Measurements from ENCODE around the gene APLF. TPM values are rescaled to one million over a fixed set of nuclear protein-coding genes. Genes with fewer than 3 reads are reported as not detected.

The APLF gene
- total RNA-seq, 2 donors from 2014 or later, result 8.7 to 9.7 TPM

GRCh38 chr2:68429311-68429826, 38.0 kb upstream of the APLF start:
- peaks cover 9% of the 10 kb centered on the region for H3K4me1 Mint-ChIP-seq
- H3K27me3 Mint-ChIP-seq (ENCODE audit: insufficient read depth), result peaks cover 4% of the 10 kb centered on the region
- H3K36me3 Mint-ChIP-seq (ENCODE audit: low read depth), result no peaks in the 10 kb centered on the region
- no peaks in the 10 kb centered on the region for H3K27me3 ChIP-seq (ENCODE audit: control insufficient read depth, insufficient read depth, low read length, poor library complexity, severe bottlenecking)
- no peaks in the 10 kb centered on the region for H3K4me1 ChIP-seq (ENCODE audit: control insufficient read depth, insufficient read depth, low read length)
- no peak overlapping the region for H3K27ac ChIP-seq (ENCODE audit: low read depth, low read length)
- TF ChIP-seq, protein P1, sequence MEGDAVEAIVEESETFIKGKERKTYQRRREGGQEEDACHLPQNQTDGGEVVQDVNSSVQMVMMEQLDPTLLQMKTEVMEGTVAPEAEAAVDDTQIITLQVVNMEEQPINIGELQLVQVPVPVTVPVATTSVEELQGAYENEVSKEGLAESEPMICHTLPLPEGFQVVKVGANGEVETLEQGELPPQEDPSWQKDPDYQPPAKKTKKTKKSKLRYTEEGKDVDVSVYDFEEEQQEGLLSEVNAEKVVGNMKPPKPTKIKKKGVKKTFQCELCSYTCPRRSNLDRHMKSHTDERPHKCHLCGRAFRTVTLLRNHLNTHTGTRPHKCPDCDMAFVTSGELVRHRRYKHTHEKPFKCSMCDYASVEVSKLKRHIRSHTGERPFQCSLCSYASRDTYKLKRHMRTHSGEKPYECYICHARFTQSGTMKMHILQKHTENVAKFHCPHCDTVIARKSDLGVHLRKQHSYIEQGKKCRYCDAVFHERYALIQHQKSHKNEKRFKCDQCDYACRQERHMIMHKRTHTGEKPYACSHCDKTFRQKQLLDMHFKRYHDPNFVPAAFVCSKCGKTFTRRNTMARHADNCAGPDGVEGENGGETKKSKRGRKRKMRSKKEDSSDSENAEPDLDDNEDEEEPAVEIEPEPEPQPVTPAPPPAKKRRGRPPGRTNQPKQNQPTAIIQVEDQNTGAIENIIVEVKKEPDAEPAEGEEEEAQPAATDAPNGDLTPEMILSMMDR (conservative IDR thresholded peaks at IDR 0.05), result no peak
- no peak overlapping the region for H3K4me3 ChIP-seq (ENCODE audit: low read length)
- no peaks in the 10 kb centered on the region for H3K9me3 ChIP-seq (ENCODE audit: control insufficient read depth, low read length)
- no peak overlapping the region for H3K4me3 Mint-ChIP-seq
- H3K36me3 ChIP-seq (ENCODE audit: control insufficient read depth, insufficient read depth, low read length), result no peaks in the 10 kb centered on the region
- H3K9me3 Mint-ChIP-seq, result no peaks in the 10 kb centered on the region
- no peak overlapping the region for H3K9ac ChIP-seq (ENCODE audit: extremely low read depth, low read length, poor library complexity, severe bottlenecking)
- 80 to 88% methylated on average over 4 to 7 of the region's 7 CpGs for WGBS, 2 experiments (ENCODE audit: insufficient coverage in 1 of 2, insufficient read length in 1 of 2)
- H3K27ac Mint-ChIP-seq, result no peak overlapping the region
- no peak for DNase-seq

GRCh38 chr2:68431316-68431972, 35.9 kb upstream of the APLF start:
- Mint-ChIP-seq H3K9me3 (no peaks in the 10 kb centered on the region), H3K4me1 (peaks cover 9% of the 10 kb centered on the region), H3K27me3 (ENCODE audit: insufficient read depth) (peaks cover 4% of the 10 kb centered on the region), H3K36me3 (ENCODE audit: low read depth) (no peaks in the 10 kb centered on the region), H3K27ac (no peak overlapping the region), H3K4me3 (no peak overlapping the region)
- Histone ChIP-seq H3K4me1 (ENCODE audit: control insufficient read depth, insufficient read depth, low read length) (no peaks in the 10 kb centered on the region), H3K9me3 (ENCODE audit: control insufficient read depth, low read length) (no peaks in the 10 kb centered on the region), H3K4me3 (ENCODE audit: low read length) (no peak overlapping the region), H3K27me3 (ENCODE audit: control insufficient read depth, insufficient read depth, low read length, poor library complexity, severe bottlenecking) (no peaks in the 10 kb centered on the region), H3K36me3 (ENCODE audit: control insufficient read depth, insufficient read depth, low read length) (no peaks in the 10 kb centered on the region), H3K9ac (ENCODE audit: extremely low read depth, low read length, poor library complexity, severe bottlenecking) (no peak overlapping the region), H3K27ac (ENCODE audit: low read depth, low read length) (no peak overlapping the region)
- 74 to 84% methylated on average over 8 of the region's 8 CpGs for WGBS, 2 experiments (ENCODE audit: insufficient coverage in 1 of 2, insufficient read length in 1 of 2)
- DNase-seq, result no peak
- TF ChIP-seq, protein P1 (conservative IDR thresholded peaks at IDR 0.05), result no peak

- H3K4me3 ChIP-seq (ENCODE audit: low read length), result no peak overlapping the region
- Mint-ChIP-seq H3K27ac (no peak overlapping the region), H3K9me3 (no peaks in the 10 kb centered on the region), H3K27me3 (ENCODE audit: insufficient read depth) (peaks cover 4% of the 10 kb centered on the region), H3K4me3 (no peak overlapping the region), H3K36me3 (ENCODE audit: low read depth) (no peaks in the 10 kb centered on the region), H3K4me1 (peaks cover 9% of the 10 kb centered on the region)
- H3K27ac ChIP-seq (ENCODE audit: low read depth, low read length), result no peak overlapping the region
- 76 to 80% methylated on average over 6 to 14 of the region's 14 CpGs for WGBS, 2 experiments (ENCODE audit: insufficient coverage in 1 of 2, insufficient read length in 1 of 2)
- no peaks in the 10 kb centered on the region for H3K36me3 ChIP-seq (ENCODE audit: control insufficient read depth, insufficient read depth, low read length)
- H3K27me3 ChIP-seq (ENCODE audit: control insufficient read depth, insufficient read depth, low read length, poor library complexity, severe bottlenecking), result no peaks in the 10 kb centered on the region
- H3K4me1 ChIP-seq (ENCODE audit: control insufficient read depth, insufficient read depth, low read length), result no peaks in the 10 kb centered on the region
- TF ChIP-seq, protein P1 (conservative IDR thresholded peaks at IDR 0.05), result no peak
- H3K9me3 ChIP-seq (ENCODE audit: control insufficient read depth, low read length), result no peaks in the 10 kb centered on the region
- H3K9ac ChIP-seq (ENCODE audit: extremely low read depth, low read length, poor library complexity, severe bottlenecking), result no peak overlapping the region
- no peak for DNase-seq
Measured at GRCh38 chr2:68432696-68433658, 34.4 kb upstream of the APLF start.

All from endodermal cell (in vitro differentiated cells).